AG09319 (cell line): ENCODE results near the gene FGD5.
A peak's percentile ranks its signal among the peaks of the same experiment; 100 is the strongest.

Experiments
- DNase-seq: peaks from one replicate; pipeline ENCODE4 v3.0.0-alpha.2; 2010; ENCODE audit warnings: low read depth; ENCODE audit errors: extremely low read depth
- CTCF ChIP-seq: IDR thresholded peaks from 2 replicates; pipeline ENCODE4 v1.5.1; 2011; ENCODE audit warnings: low read depth, mild to moderate bottlenecking, inconsistent platforms, low read length, moderate library complexity

Gene FGD5

GRCh38 chr3:14946236-14946635 is 127.5 kb downstream of the FGD5 start:
- no peak for DNase-seq
- no peak for TF ChIP-seq CTCF

- DNase-seq: no peak
- no peak for TF ChIP-seq CTCF
Observed at GRCh38 chr3:14946739-14947099, 128.0 kb downstream of the FGD5 start.

- TF ChIP-seq CTCF: no peak
- DNase-seq: peak; percentile 32
Observed at GRCh38 chr3:14947100-14947885, 128.5 kb downstream of the FGD5 start, which contains the start of gene NR2C2. TSS of gene NR2C2 (plus strand) at chr3:14947583. CDS start at chr3:15003915, 56,332 bp downstream.

- DNase-seq: peak; percentile 89
- TF ChIP-seq CTCF: no peak
Observed at GRCh38 chr3:14947886-14948608, 129.3 kb downstream of the FGD5 start.

- DNase-seq: no peak
- no peak for TF ChIP-seq CTCF
Observed at GRCh38 chr3:14948609-14949038, 129.9 kb downstream of the FGD5 start.

- no peak for DNase-seq
- no peak for TF ChIP-seq CTCF
Observed at GRCh38 chr3:14949126-14949525, 130.4 kb downstream of the FGD5 start.

- DNase-seq: no peak
- TF ChIP-seq CTCF: no peak
Observed at GRCh38 chr3:14950274-14950673, 131.5 kb downstream of the FGD5 start.
